B cell (primary cell): Measurements from ENCODE around the gene GADD45B. TPM values are rescaled to one million over a fixed set of nuclear protein-coding genes. Genes with fewer than 3 reads are reported as not detected.

Experiments
- ATAC-seq: fragments of 200-7000 bp; cut with Tn5 transposase; one replicate; pipeline ENCODE4 v1.10.0; 2021; ENCODE audit warnings: low read depth, mild to moderate bottlenecking, moderate number of reproducible peaks, moderate library complexity
- CTCF ChIA-PET: fragments of 350-600 bp; sonication (Branson Sonifier 250); formaldehyde crosslinking; loops from one replicate; lab custom pipeline; 2021; ENCODE audit warnings: antibody characterized with exemption, inconsistent platforms; lab: Charles Lee
- POLR2A ChIA-PET: fragments of 350-600 bp; sonication (Branson Sonifier 250); formaldehyde crosslinking; loops from one replicate; lab custom pipeline; 2021; ENCODE audit warnings: antibody characterized with exemption; lab: Charles Lee
- DNase-seq: peaks from one replicate; pipeline ENCODE4 v3.0.0; 2013
- H2AFZ ChIP-seq: 2 replicates; pipeline ENCODE4 v1.6.1; 2012; ENCODE audit warnings: mild to moderate bottlenecking, low read depth, low read length; ENCODE audit not compliant: insufficient read depth, poor library complexity, severe bottlenecking
- H3K27ac ChIP-seq, 2 donors: 1 replicate in 1 of 2; 2 replicates in 1 of 2; pipeline ENCODE4 v1.5.1; 2012 to 2013; ENCODE audit warnings: low read length in 2 of 2, mild to moderate bottlenecking in 2 of 2, moderate library complexity in 1 of 2
- H3K27me3 ChIP-seq, 4 experiments: fragments of 200-600 bp in 1 of 4; sonication (generic) in 1 of 4; replicated peaks in 1 of 4; 1 replicate in 2 of 4; 2 replicates in 2 of 4; pipeline versions ENCODE4 v1.6.1 to v1.7.0; 2013 to 2016; ENCODE audit warnings: low read length in 3 of 4, mild to moderate bottlenecking in 2 of 4, mixed read lengths in 1 of 4, moderate library complexity in 1 of 4; ENCODE audit not compliant: insufficient read depth in 4 of 4, control insufficient read depth in 3 of 4; ENCODE audit errors: control extremely low read depth in 1 of 4
- H3K36me3 ChIP-seq, 2 experiments: replicated peaks in 1 of 2; 1 replicate in 1 of 2; 2 replicates in 1 of 2; pipeline versions ENCODE4 v1.6.1 to v1.7.1; 2013; ENCODE audit warnings: low read length in 1 of 2; ENCODE audit not compliant: insufficient read depth in 2 of 2, control insufficient read depth in 1 of 2; ENCODE audit errors: control extremely low read depth in 1 of 2, extremely low read depth in 1 of 2
- H3K4me1 ChIP-seq, 2 donors: fragments of 200-600 bp in 1 of 2; sonication (generic) in 1 of 2; 1 replicate in 1 of 2; 2 replicates in 1 of 2; pipeline versions ENCODE4 v1.5.1 to v1.6.1; 2013 to 2017; ENCODE audit warnings: low read length in 2 of 2; ENCODE audit not compliant: control insufficient read depth in 2 of 2, insufficient read depth in 2 of 2
- H3K4me2 ChIP-seq: replicated peaks from 2 replicates; pipeline ENCODE3; 2012; ENCODE audit warnings: mild to moderate bottlenecking, low read depth, low read length; ENCODE audit not compliant: poor library complexity, severe bottlenecking
- H3K4me3 ChIP-seq, 5 experiments: fragments of 200-600 bp in 1 of 5; sonication (generic) in 1 of 5; 1 replicate in 3 of 5; 2 replicates in 2 of 5; pipeline versions ENCODE4 v1.5.1 to v1.7.0; 2011 to 2016; ENCODE audit warnings: low read length in 4 of 5, mild to moderate bottlenecking in 4 of 5, low read depth in 2 of 5, control low read depth in 1 of 5, moderate library complexity in 1 of 5; ENCODE audit not compliant: insufficient read depth in 1 of 5; ENCODE audit errors: control extremely low read depth in 1 of 5, extremely low read depth in 1 of 5
- H3K79me2 ChIP-seq: fragments of 200-600 bp; sonication (generic); one replicate; pipeline ENCODE4 v1.6.0; 2016; ENCODE audit warnings: low read length; ENCODE audit not compliant: control insufficient read depth, insufficient read depth
- H3K9ac ChIP-seq: fragments of 200-600 bp; sonication (generic); 2 replicates; pipeline ENCODE4 v1.6.1; 2017; ENCODE audit warnings: mild to moderate bottlenecking, low read length, moderate library complexity
- H3K9me3 ChIP-seq, 3 donors: one replicate each; pipeline versions ENCODE4 v1.6.1 to v1.7.1; 2013; ENCODE audit warnings: low read length in 2 of 3; ENCODE audit not compliant: control insufficient read depth in 2 of 3, insufficient read depth in 1 of 3; ENCODE audit errors: control extremely low read depth in 1 of 3
- H4K20me1 ChIP-seq: 2 replicates; pipeline ENCODE4 v1.6.0; 2012; ENCODE audit warnings: mild to moderate bottlenecking, low read length; ENCODE audit not compliant: insufficient read depth, control insufficient read depth, poor library complexity, severe bottlenecking
- H3K27ac Mint-ChIP-seq: one replicate; pipeline ENCODE4 v1.8.0; 2021; ENCODE audit warnings: mixed read lengths
- H3K27me3 Mint-ChIP-seq: one replicate; pipeline ENCODE4 v1.8.0; 2021; ENCODE audit warnings: mixed read lengths
- H3K4me1 Mint-ChIP-seq: one replicate; pipeline ENCODE4 v1.8.0; 2021; ENCODE audit warnings: mixed read lengths
- H3K4me3 Mint-ChIP-seq: one replicate; pipeline ENCODE4 v1.8.0; 2021; ENCODE audit warnings: mixed read lengths
- H3K9me3 Mint-ChIP-seq: one replicate; pipeline ENCODE4 v1.8.0; 2022; ENCODE audit warnings: mixed read lengths; ENCODE audit not compliant: insufficient read depth
- CTCF ChIP-seq: fragments of 200-600 bp; IDR thresholded peaks from one replicate; pipeline ENCODE4 v1.8.0; 2022; ENCODE audit warnings: antibody characterized with exemption, mild to moderate bottlenecking
- EZH2 ChIP-seq: IDR thresholded peaks from 2 replicates; pipeline ENCODE4 v1.6.1; 2012; ENCODE audit warnings: borderline replicate concordance, low read depth, mild to moderate bottlenecking, moderate library complexity, low read length; ENCODE audit not compliant: insufficient read depth, poor library complexity, severe bottlenecking
- WGBS: methylation state at CpG from one replicate; pipeline ENCODE4 v1.1.5; 2013; ENCODE audit warnings: missing lambda C conversion rate; ENCODE audit not compliant: insufficient coverage; 5-methylcytosine and 5-hydroxymethylcytosine counted together
- intact Hi-C: fragments of 100-400 bp; cut with micrococcal nuclease; formaldehyde crosslinking; loops from one replicate; pipeline ENCODE4 v1.10.0; 2022
- polyA plus RNA-seq: library from polyadenylated mRNA; depleted of rRNA; stranded (reverse); fragments of >200 nt; gene quantifications from 2 replicates; pipeline ENCODE4 v1.2.3, GENCODE V29; 2012
- total RNA-seq, 2 donors: library from RNA; stranded (reverse); fragments of 120-200 nt in 1 of 2; gene quantifications; 1 replicate in 1 of 2; 2 replicates in 1 of 2; pipeline versions ENCODE4 v1.2.3 to v1.2.4, GENCODE V29; 2013 to 2022

GADD45B gene
- total and polyA plus RNA-seq, 2 donors (not counting 1 experiment from before 2014, with no cell fraction given) = 166 to 215 TPM

DNA sequence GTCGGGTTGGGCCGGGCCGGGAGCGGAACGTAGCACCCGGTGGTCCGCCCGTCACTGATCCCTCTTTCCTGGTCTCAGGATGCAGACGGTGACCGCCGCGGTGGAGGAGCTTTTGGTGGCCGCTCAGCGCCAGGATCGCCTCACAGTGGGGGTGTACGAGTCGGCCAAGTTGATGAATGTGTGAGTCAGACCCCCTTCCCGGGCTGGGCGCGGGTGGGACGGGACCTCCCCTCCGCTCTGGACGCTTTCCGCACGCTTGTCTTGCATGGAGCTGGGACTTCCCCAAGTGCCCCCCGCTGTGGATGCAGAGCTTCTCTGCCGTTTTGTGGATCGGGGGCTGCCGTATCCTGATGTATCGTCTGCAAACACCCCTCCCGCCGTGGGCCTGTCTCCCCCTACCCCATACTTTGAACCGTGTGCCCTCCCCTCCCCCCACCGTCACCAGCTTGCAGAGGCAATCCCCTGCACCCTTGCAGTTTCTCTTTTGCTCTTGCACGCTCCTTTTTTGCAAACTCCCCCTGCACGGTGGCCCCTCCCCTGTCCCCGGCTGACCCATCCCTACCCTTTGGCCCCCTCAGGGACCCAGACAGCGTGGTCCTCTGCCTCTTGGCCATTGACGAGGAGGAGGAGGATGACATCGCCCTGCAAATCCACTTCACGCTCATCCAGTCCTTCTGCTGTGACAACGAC is 669 bp downstream of the GADD45B start:
- H3K4me3 Mint-ChIP-seq = peak overlapping the region; percentile 93
- Histone ChIP-seq H3K4me1 (peaks cover 30 to 47% of the 10 kb centered on the region in 2 donors), H3K27ac (peak overlapping the region; percentile 70 to 74), H3K79me2 (peaks cover 30% of the 10 kb centered on the region), H4K20me1 (peaks cover 37% of the 10 kb centered on the region), H3K4me2 (peak overlapping the region; percentile 100), H3K9me3 (peaks cover 0 to 4% (median 0%) of the 10 kb centered on the region in 3 donors), H3K27me3 (no peaks in the 10 kb centered on the region), H2AFZ (no peak overlapping the region), H3K4me3 (peak overlapping the region; percentile 94 to 100 (median 100)), H3K9ac (peak overlapping the region; percentile 85), H3K36me3 (no peaks in the 10 kb centered on the region)
- peak overlapping the region; percentile 93 for H3K27ac Mint-ChIP-seq
- ChIA-PET POLR2A (interaction anchor here (0.5 to 4.7 kb wide), 43 partner anchors 9 to 584 kb away, joined by 3 to 77 read pairs (median 5); partner anchors contain the start of genes LMNB2 and TIMM13), CTCF (interaction anchor here (0.6 to 4.2 kb wide), 24 partner anchors 8 to 321 kb away, joined by 3 to 134 read pairs (median 10); no protein-coding TSS in a partner anchor)
- no peak for TF ChIP-seq EZH2
- TF ChIP-seq CTCF = no peak
- 2% methylated on average over 39 of the region's 42 CpGs for WGBS
- no peaks in the 10 kb centered on the region for H3K27me3 Mint-ChIP-seq
- H3K4me1 Mint-ChIP-seq = peaks cover 34% of the 10 kb centered on the region
- H3K9me3 Mint-ChIP-seq = no peaks in the 10 kb centered on the region
- intact Hi-C loops = loop anchor here (1.0 to 10.0 kb wide), 5 partner anchors 10 to 322 kb away; partner anchors contain the start of genes AP3D1 and SLC39A3
- DNase-seq = peak; percentile 76
- peak; percentile 4 for ATAC-seq
